Activated naive CD4-positive, alpha-beta T cell treated with anti-CD3 and anti-CD28 coated beads for 36 hours (primary cell): ENCODE measurements around the gene RPL13A. TPM values are rescaled to one million over a fixed set of nuclear protein-coding genes. Genes with fewer than 3 reads are reported as not detected.

Source experiments
- CTCF ChIA-PET: fragments of 350-600 bp; sonication (Branson Sonifier 250); formaldehyde crosslinking; loops from one replicate; lab custom pipeline; 2021; ENCODE audit warnings: antibody characterized with exemption; lab: Charles Lee
- DNase-seq: peaks from one replicate; pipeline ENCODE4 v3.0.0-alpha.2; 2020
- H3K27ac Mint-ChIP-seq: one replicate; pipeline ENCODE4 v1.8.0; 2021; ENCODE audit warnings: mild to moderate bottlenecking, mixed read lengths
- H3K27me3 Mint-ChIP-seq: one replicate; pipeline ENCODE4 v1.8.0; 2021; ENCODE audit warnings: low read depth, mixed read lengths
- H3K36me3 Mint-ChIP-seq: one replicate; pipeline ENCODE4 v1.8.0; 2021; ENCODE audit warnings: low read depth, mixed read lengths
- H3K4me1 Mint-ChIP-seq: one replicate; pipeline ENCODE4 v1.8.0; 2021; ENCODE audit warnings: low read depth, mixed read lengths
- H3K4me3 Mint-ChIP-seq: one replicate; pipeline ENCODE4 v1.8.0; 2021; ENCODE audit warnings: mild to moderate bottlenecking, moderate library complexity, mixed read lengths
- H3K9me3 Mint-ChIP-seq: one replicate; pipeline ENCODE4 v1.8.0; 2021; ENCODE audit warnings: mixed read lengths
- intact Hi-C: fragments of 100-400 bp; cut with micrococcal nuclease; formaldehyde crosslinking; loops from one replicate; pipeline ENCODE4 v1.15.1; 2023
- total RNA-seq, 2 experiments: library from RNA; stranded (reverse); gene quantifications; one replicate each; pipeline ENCODE4 v1.2.3, GENCODE V29; 2021

Gene RPL13A
- total RNA-seq, 2 experiments from 2014 or later = 4,441 to 4,607 TPM

GRCh38 chr19:49445997-49446396 lies 41.4 kb upstream of the RPL13A start:
- Mint-ChIP-seq H3K9me3 (no peaks in the 10 kb centered on the region), H3K27me3 (peaks cover 13% of the 10 kb centered on the region), H3K36me3 (peaks cover 23% of the 10 kb centered on the region), H3K27ac (no peak overlapping the region), H3K4me3 (no peak overlapping the region), H3K4me1 (peaks cover 36% of the 10 kb centered on the region)
- intact Hi-C loops = no loop called here
- no peak for DNase-seq
- CTCF ChIA-PET = interaction anchor here (0.6 to 1.2 kb wide), 7 partner anchors 11 to 60 kb away, joined by 3 to 6 read pairs (median 3); no protein-coding TSS in a partner anchor

GRCh38 chr19:49447485-49448431 lies 39.6 kb upstream of the RPL13A start:
- peak; percentile 25 for DNase-seq
- Mint-ChIP-seq H3K4me1 (peaks cover 35% of the 10 kb centered on the region), H3K36me3 (peaks cover 27% of the 10 kb centered on the region), H3K27ac (no peak overlapping the region), H3K9me3 (no peaks in the 10 kb centered on the region), H3K4me3 (no peak overlapping the region), H3K27me3 (peaks cover under 1% of the 10 kb centered on the region)
- CTCF ChIA-PET = interaction anchor here (2.2 kb wide), 1 partner anchor 25 kb away, joined by 5 read pairs; no protein-coding TSS in a partner anchor
- intact Hi-C loops = no loop called here

GRCh38 chr19:49448432-49448786 lies 39.0 kb upstream of the RPL13A start:
- H3K4me1 Mint-ChIP-seq = peaks cover 35% of the 10 kb centered on the region
- peaks cover 27% of the 10 kb centered on the region for H3K36me3 Mint-ChIP-seq
- H3K9me3 Mint-ChIP-seq = no peaks in the 10 kb centered on the region
- H3K27me3 Mint-ChIP-seq = no peaks in the 10 kb centered on the region
- H3K27ac Mint-ChIP-seq = no peak overlapping the region
- no peak overlapping the region for H3K4me3 Mint-ChIP-seq
- intact Hi-C loops = no loop called here
- no peak for DNase-seq
- CTCF ChIA-PET = interaction anchor here (2.2 kb wide), 1 partner anchor 25 kb away, joined by 5 read pairs; no protein-coding TSS in a partner anchor

GRCh38 chr19:49450405-49450804 lies 37.0 kb upstream of the RPL13A start:
- H3K27ac Mint-ChIP-seq = peak overlapping the region; percentile 100
- peak overlapping the region; percentile 100 for H3K4me3 Mint-ChIP-seq
- intact Hi-C loops = loop anchor here (5.0 to 10.0 kb wide), 3 partner anchors 317 to 1088 kb away; partner anchors contain the start of genes AP2A1, C19orf73, LIN7B and PPFIA3
- CTCF ChIA-PET = interaction anchor here (0.6 to 2.2 kb wide), 6 partner anchors 20 to 266 kb away, joined by 3 to 17 read pairs (median 4); partner anchors contain the start of gene FLT3LG
- no peaks in the 10 kb centered on the region for H3K9me3 Mint-ChIP-seq
- no peak for DNase-seq
- peaks cover 32% of the 10 kb centered on the region for H3K4me1 Mint-ChIP-seq
- H3K36me3 Mint-ChIP-seq = peaks cover 29% of the 10 kb centered on the region
- no peaks in the 10 kb centered on the region for H3K27me3 Mint-ChIP-seq

GRCh38 chr19:49451430-49452181 lies 35.8 kb upstream of the RPL13A start, which contains the start of gene PIH1D1:
PIH1D1 (minus strand) TSS chr19:49451814; CDS start chr19:49451574, 240 bp downstream.
- peaks cover 40% of the 10 kb centered on the region for H3K4me1 Mint-ChIP-seq
- CTCF ChIA-PET = interaction anchor here (0.8 to 2.2 kb wide), 6 partner anchors 19 to 60 kb away, joined by 3 to 17 read pairs (median 6); partner anchors contain the start of gene FLT3LG
- DNase-seq = peak; percentile 99
- intact Hi-C loops = loop anchor here (1.0 to 10.0 kb wide), 6 partner anchors 8 to 1089 kb away; partner anchors contain the start of genes AP2A1, C19orf73, CD37 and LIN7B
- no peaks in the 10 kb centered on the region for H3K27me3 Mint-ChIP-seq
- H3K4me3 Mint-ChIP-seq = peak within 1 kb of the TSS; percentile 100
- no peaks in the 10 kb centered on the region for H3K9me3 Mint-ChIP-seq
- peak within 1 kb of the TSS; percentile 100 for H3K27ac Mint-ChIP-seq
- peaks cover 27% of the 10 kb centered on the region for H3K36me3 Mint-ChIP-seq

GRCh38 chr19:49453013-49453756 lies 34.2 kb upstream of the RPL13A start, which contains the start of gene ALDH16A1:
ALDH16A1 (plus strand) TSS chr19:49453225; CDS start chr19:49453332, 107 bp downstream.
- H3K4me1 Mint-ChIP-seq = peaks cover 42% of the 10 kb centered on the region
- H3K4me3 Mint-ChIP-seq = peak within 1 kb of the TSS; percentile 100
- peak; percentile 99 for DNase-seq
- peak within 1 kb of the TSS; percentile 100 for H3K27ac Mint-ChIP-seq
- H3K36me3 Mint-ChIP-seq = peaks cover 23% of the 10 kb centered on the region
- no peaks in the 10 kb centered on the region for H3K9me3 Mint-ChIP-seq
- no peaks in the 10 kb centered on the region for H3K27me3 Mint-ChIP-seq
- intact Hi-C loops = loop anchor here (1.0 to 10.0 kb wide), 10 partner anchors 17 to 1091 kb away; partner anchors contain the start of genes AP2A1, C19orf73, CD37 and LIN7B
- CTCF ChIA-PET = interaction anchor here (0.6 to 2.1 kb wide), 3 partner anchors 17 to 106 kb away, joined by 3 to 10 read pairs (median 9); partner anchors contain the start of gene FLT3LG

- H3K27ac Mint-ChIP-seq = peak overlapping the region; percentile 100
- H3K9me3 Mint-ChIP-seq = no peaks in the 10 kb centered on the region
- no peak for DNase-seq
- CTCF ChIA-PET = interaction anchor here (1.3 to 2.1 kb wide), 3 partner anchors 17 to 22 kb away, joined by 3 to 10 read pairs (median 9); partner anchors contain the start of gene FLT3LG
- H3K4me1 Mint-ChIP-seq = peaks cover 39% of the 10 kb centered on the region
- H3K27me3 Mint-ChIP-seq = no peaks in the 10 kb centered on the region
- intact Hi-C loops = loop anchor here (1.0 to 10.0 kb wide), 10 partner anchors 17 to 1091 kb away; partner anchors contain the start of genes AP2A1, C19orf73, CD37 and LIN7B
- H3K36me3 Mint-ChIP-seq = peaks cover 18% of the 10 kb centered on the region
- peak overlapping the region; percentile 100 for H3K4me3 Mint-ChIP-seq
Observed at GRCh38 chr19:49453757-49454240, 33.6 kb upstream of the RPL13A start.

GRCh38 chr19:49455773-49456172 lies 31.6 kb upstream of the RPL13A start:
- CTCF ChIA-PET = interaction anchor here (0.6 to 3.4 kb wide), 3 partner anchors 17 to 23 kb away, joined by 3 to 9 read pairs (median 4); no protein-coding TSS in a partner anchor
- Mint-ChIP-seq H3K27ac (peak overlapping the region; percentile 0), H3K27me3 (no peaks in the 10 kb centered on the region), H3K4me3 (no peak overlapping the region), H3K36me3 (peaks cover 12% of the 10 kb centered on the region), H3K9me3 (no peaks in the 10 kb centered on the region), H3K4me1 (peaks cover 23% of the 10 kb centered on the region)
- intact Hi-C loops = loop anchor here (10.0 kb wide), 1 partner anchor 341 kb away; the partner anchor contains the start of genes C19orf73, LIN7B and PPFIA3
- DNase-seq = no peak

- no peak for DNase-seq
- peak overlapping the region; percentile 0 for H3K27ac Mint-ChIP-seq
- peaks cover 12% of the 10 kb centered on the region for H3K36me3 Mint-ChIP-seq
- intact Hi-C loops = loop anchor here (10.0 kb wide), 1 partner anchor 342 kb away; the partner anchor contains the start of genes C19orf73, LIN7B and PPFIA3
- no peaks in the 10 kb centered on the region for H3K27me3 Mint-ChIP-seq
- CTCF ChIA-PET = interaction anchor here (0.6 to 3.4 kb wide), 3 partner anchors 15 to 23 kb away, joined by 3 to 9 read pairs (median 4); no protein-coding TSS in a partner anchor
- H3K9me3 Mint-ChIP-seq = no peaks in the 10 kb centered on the region
- no peak overlapping the region for H3K4me3 Mint-ChIP-seq
- H3K4me1 Mint-ChIP-seq = peaks cover 20% of the 10 kb centered on the region
Observed at GRCh38 chr19:49456326-49456725, 31.1 kb upstream of the RPL13A start.

- Mint-ChIP-seq H3K27ac (no peak overlapping the region), H3K4me3 (no peak overlapping the region), H3K4me1 (peaks cover 12% of the 10 kb centered on the region), H3K9me3 (no peaks in the 10 kb centered on the region), H3K27me3 (no peaks in the 10 kb centered on the region), H3K36me3 (peaks cover 7% of the 10 kb centered on the region)
- DNase-seq = no peak
- CTCF ChIA-PET = interaction anchor here (0.6 kb wide), 1 partner anchor 12 kb away, joined by 3 read pairs; no protein-coding TSS in a partner anchor
- intact Hi-C loops = loop anchor here (10.0 kb wide), 1 partner anchor 344 kb away; the partner anchor contains the start of genes C19orf73, LIN7B and PPFIA3
Observed at GRCh38 chr19:49458567-49458903, 28.9 kb upstream of the RPL13A start.
